OCI-LY1 (cell line): ENCODE results near the gene MLLT6.

Experiments used
- H2AFZ ChIP-seq: fragments of 200-600 bp; sonication (generic), shearing (Covaris generic); 2 replicates; pipeline ENCODE4 v1.6.0; 2014; ENCODE audit warnings: antibody characterized with exemption, mild to moderate bottlenecking, low read length
- H3F3A ChIP-seq: fragments of 200-600 bp; sonication (generic), shearing (Covaris generic); 2 replicates; pipeline ENCODE4 v1.6.0; 2014; ENCODE audit warnings: mild to moderate bottlenecking, antibody characterized with exemption, low read length, moderate library complexity; ENCODE audit not compliant: insufficient read depth
- H3K27ac ChIP-seq: fragments of 200-600 bp; sonication (generic); 2 replicates; pipeline ENCODE4 v1.5.1; 2014; ENCODE audit warnings: low read length, mixed run types, mild to moderate bottlenecking, low read depth; ENCODE audit not compliant: poor library complexity, severe bottlenecking
- H3K27me3 ChIP-seq: fragments of 200-600 bp; sonication (generic); 2 replicates; pipeline ENCODE4 v1.6.0; 2014; ENCODE audit warnings: antibody characterized with exemption, mild to moderate bottlenecking, low read length, moderate library complexity; ENCODE audit not compliant: insufficient read depth
- H3K36me3 ChIP-seq: fragments of 200-600 bp; sonication (generic); 2 replicates; pipeline ENCODE4 v1.6.1; 2014; ENCODE audit warnings: mild to moderate bottlenecking, antibody characterized with exemption, low read length, moderate library complexity, mixed read lengths; ENCODE audit not compliant: insufficient read depth
- H3K4me1 ChIP-seq: fragments of 200-600 bp; sonication (generic); 2 replicates; pipeline ENCODE4 v1.5.1; 2014; ENCODE audit warnings: mild to moderate bottlenecking, low read length, moderate library complexity; ENCODE audit not compliant: insufficient read depth, severe bottlenecking
- H3K4me2 ChIP-seq: fragments of 200-600 bp; sonication (generic), shearing (Covaris generic); 2 replicates; pipeline ENCODE4 v1.6.1; 2014; ENCODE audit warnings: low read length
- H3K4me3 ChIP-seq: fragments of 200-600 bp; sonication (generic); 2 replicates; pipeline ENCODE4 v1.5.1; 2014; ENCODE audit warnings: low read length, low read depth, mild to moderate bottlenecking, mixed read lengths; ENCODE audit not compliant: poor library complexity, severe bottlenecking
- H3K79me2 ChIP-seq: fragments of 200-600 bp; shearing (Covaris generic); 2 replicates; pipeline ENCODE4 v1.6.1; 2016; ENCODE audit warnings: mixed run types, low read length, mixed read lengths; ENCODE audit not compliant: insufficient read depth
- H3K9ac ChIP-seq: fragments of 200-600 bp; sonication (generic), shearing (Covaris generic); 2 replicates; pipeline ENCODE4 v1.6.1; 2014; ENCODE audit warnings: mild to moderate bottlenecking, low read length, mixed read lengths
- H3K9me2 ChIP-seq: fragments of 200-600 bp; sonication (generic), shearing (Covaris generic); 2 replicates; pipeline ENCODE4 v1.6.1; 2014; ENCODE audit warnings: low read depth, mild to moderate bottlenecking, low read length, mixed read lengths
- H3K9me3 ChIP-seq: fragments of 200-600 bp; shearing (Covaris generic); 2 replicates; pipeline ENCODE4 v1.6.1; 2014; ENCODE audit warnings: low read length, mixed read lengths
- H4K20me1 ChIP-seq: fragments of 200-600 bp; sonication (generic), shearing (Covaris generic); 2 replicates; pipeline ENCODE4 v1.6.0; 2016; ENCODE audit warnings: mild to moderate bottlenecking, low read length; ENCODE audit not compliant: insufficient read depth
- EZH2 ChIP-seq: fragments of 200-600 bp; sonication (generic), shearing (Covaris generic); IDR thresholded peaks from 2 replicates; pipeline ENCODE4 v1.8.0; 2017; ENCODE audit warnings: borderline replicate concordance, mixed run types, mild to moderate bottlenecking, antibody characterized with exemption, low read length, moderate library complexity, mixed read lengths
- TF ChIP-seq, protein P1 (sequence below): fragments of 200-600 bp; sonication (generic), shearing (Covaris generic); IDR thresholded peaks from 2 replicates; pipeline ENCODE4 v1.5.1; 2017; ENCODE audit warnings: mild to moderate bottlenecking, antibody characterized with exemption, low read length, moderate library complexity, mixed read lengths

The MLLT6 gene

DNA sequence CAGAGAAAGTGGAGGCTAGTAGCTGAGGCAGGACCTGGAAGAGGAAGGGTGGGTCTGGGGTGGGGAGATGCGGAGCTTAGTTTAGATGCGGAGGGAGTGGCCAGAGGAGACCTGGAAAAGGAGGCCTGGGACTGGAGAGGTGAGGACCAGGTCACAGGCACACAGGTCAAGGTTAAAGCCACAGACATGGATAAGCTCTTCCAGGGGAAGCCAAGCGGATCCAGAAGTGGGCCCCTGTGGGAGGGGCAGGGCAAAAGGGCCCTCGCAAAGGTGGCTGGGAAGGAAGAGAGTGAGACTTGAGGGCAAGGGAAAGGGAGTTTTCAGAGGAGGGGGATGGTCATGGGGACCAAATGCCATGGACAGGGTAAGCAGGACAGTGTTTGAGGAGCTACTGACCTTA lies 13.9 kb upstream of the MLLT6 start:
- H3K4me1 ChIP-seq: no peaks in the 10 kb centered on the region
- H4K20me1 ChIP-seq: 0 out of 2 replicates have a peak, but pooled peaks cover 2% of the 10 kb centered on the region
- H3K9me3 ChIP-seq: no peaks in the 10 kb centered on the region
- no peak overlapping the region for H3K4me3 ChIP-seq
- H3K4me2 ChIP-seq: no peak overlapping the region
- peaks cover 4% of the 10 kb centered on the region; the same call in 1 of the 2 replicates for H3K27me3 ChIP-seq
- TF ChIP-seq, protein P1, sequence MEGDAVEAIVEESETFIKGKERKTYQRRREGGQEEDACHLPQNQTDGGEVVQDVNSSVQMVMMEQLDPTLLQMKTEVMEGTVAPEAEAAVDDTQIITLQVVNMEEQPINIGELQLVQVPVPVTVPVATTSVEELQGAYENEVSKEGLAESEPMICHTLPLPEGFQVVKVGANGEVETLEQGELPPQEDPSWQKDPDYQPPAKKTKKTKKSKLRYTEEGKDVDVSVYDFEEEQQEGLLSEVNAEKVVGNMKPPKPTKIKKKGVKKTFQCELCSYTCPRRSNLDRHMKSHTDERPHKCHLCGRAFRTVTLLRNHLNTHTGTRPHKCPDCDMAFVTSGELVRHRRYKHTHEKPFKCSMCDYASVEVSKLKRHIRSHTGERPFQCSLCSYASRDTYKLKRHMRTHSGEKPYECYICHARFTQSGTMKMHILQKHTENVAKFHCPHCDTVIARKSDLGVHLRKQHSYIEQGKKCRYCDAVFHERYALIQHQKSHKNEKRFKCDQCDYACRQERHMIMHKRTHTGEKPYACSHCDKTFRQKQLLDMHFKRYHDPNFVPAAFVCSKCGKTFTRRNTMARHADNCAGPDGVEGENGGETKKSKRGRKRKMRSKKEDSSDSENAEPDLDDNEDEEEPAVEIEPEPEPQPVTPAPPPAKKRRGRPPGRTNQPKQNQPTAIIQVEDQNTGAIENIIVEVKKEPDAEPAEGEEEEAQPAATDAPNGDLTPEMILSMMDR: no peak
- TF ChIP-seq EZH2: no peak
- no peaks in the 10 kb centered on the region for H3K79me2 ChIP-seq
- no peaks in the 10 kb centered on the region for H3K9me2 ChIP-seq
- H3K9ac ChIP-seq: no peak overlapping the region
- no peaks in the 10 kb centered on the region for H3F3A ChIP-seq
- H2AFZ ChIP-seq: no peak overlapping the region
- H3K27ac ChIP-seq: no peak overlapping the region
- H3K36me3 ChIP-seq: no peaks in the 10 kb centered on the region

DNA sequence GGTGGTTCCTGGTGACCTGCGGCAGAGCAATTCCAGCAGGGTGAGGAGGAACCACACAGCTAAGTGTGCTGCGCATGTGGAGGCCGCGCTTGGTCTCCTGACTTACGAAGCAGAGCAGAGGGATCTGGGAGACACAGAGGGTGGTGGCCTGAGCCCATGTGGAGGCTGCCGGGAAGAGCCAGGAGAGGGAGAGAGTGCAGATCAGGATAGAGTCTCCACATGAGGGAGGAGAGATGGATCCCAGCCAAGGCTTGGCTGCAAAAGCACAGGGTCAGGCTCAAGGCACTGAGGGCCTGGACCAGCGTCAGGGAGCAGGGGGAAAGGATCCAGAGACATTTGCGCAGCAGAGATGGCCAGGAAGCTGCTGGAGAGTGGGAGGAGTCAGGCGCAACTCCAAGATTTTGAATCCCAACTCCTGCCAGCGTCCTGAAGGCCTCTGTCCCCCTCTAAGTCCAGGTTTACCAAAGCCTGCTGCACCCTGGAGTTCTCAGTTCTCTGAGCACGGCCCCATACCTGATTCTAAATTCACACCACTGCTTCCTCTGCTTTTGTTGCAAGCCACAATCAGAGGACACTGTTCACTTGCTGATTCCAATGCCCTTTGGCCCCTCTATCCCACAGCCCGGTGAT lies 11.3 kb upstream of the MLLT6 start:
- no peak overlapping the region for H3K27ac ChIP-seq
- H3K4me3 ChIP-seq: no peak overlapping the region
- H3F3A ChIP-seq: no peaks in the 10 kb centered on the region
- H3K4me1 ChIP-seq: no peaks in the 10 kb centered on the region
- H3K79me2 ChIP-seq: no peaks in the 10 kb centered on the region
- no peaks in the 10 kb centered on the region for H3K36me3 ChIP-seq
- H3K9me2 ChIP-seq: no peaks in the 10 kb centered on the region
- no peaks in the 10 kb centered on the region for H3K9me3 ChIP-seq
- 0 out of 2 replicates have a peak, but pooled peaks cover 2% of the 10 kb centered on the region for H4K20me1 ChIP-seq
- H3K4me2 ChIP-seq: no peak overlapping the region
- no peak overlapping the region for H2AFZ ChIP-seq
- no peaks in the 10 kb centered on the region for H3K27me3 ChIP-seq
- no peak for TF ChIP-seq EZH2
- TF ChIP-seq, protein P1: no peak
- H3K9ac ChIP-seq: no peak overlapping the region

DNA sequence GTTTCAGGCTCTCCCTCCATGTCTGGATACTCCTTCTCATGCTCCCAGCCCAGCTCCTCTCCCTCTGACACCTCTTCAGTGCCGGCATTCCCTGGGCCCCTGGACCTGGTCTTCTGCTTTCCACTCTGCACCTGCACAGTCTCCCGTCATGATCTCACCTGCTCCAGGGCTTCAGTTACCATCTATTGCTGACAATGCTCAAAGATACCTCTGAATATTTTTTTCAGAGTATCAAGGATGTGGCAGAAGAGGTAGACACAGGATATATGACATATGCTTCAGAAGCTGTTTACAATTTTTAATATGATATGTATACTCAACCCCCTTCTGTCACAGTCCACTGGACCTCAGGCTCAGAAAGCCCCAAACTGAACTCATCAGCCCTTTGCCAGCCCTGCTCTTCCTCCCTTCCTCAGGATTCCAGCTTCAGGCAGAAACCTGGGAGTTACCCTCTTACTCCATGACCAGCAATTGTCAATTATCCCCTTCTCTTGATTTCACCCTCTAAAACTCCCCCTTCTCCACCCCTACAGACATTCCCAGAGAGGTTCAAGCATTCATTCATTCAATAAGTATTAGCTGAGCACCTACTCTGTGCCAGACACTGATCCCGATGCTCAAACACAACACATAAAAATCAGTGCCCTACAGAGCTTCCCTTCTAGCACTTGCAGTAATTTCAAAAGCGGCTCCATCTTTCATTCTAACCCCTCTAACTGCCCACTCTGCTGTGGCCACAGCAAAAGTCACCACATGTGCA lies 7.8 kb upstream of the MLLT6 start:
- TF ChIP-seq, protein P1: no peak
- no peak for TF ChIP-seq EZH2
- H3K27me3 ChIP-seq: peaks cover 4% of the 10 kb centered on the region; the same call in 1 of the 2 replicates

More for the DNA sequence above, 7.8 kb upstream of the MLLT6 start:
- H3K4me1 ChIP-seq: peaks cover 10% of the 10 kb centered on the region
- no peak overlapping the region for H3K4me3 ChIP-seq
- H3K9me2 ChIP-seq: no peaks in the 10 kb centered on the region
- no peak overlapping the region for H3K9ac ChIP-seq
- H3K27ac ChIP-seq: no peak overlapping the region
- no peaks in the 10 kb centered on the region for H4K20me1 ChIP-seq
- no peaks in the 10 kb centered on the region for H3K9me3 ChIP-seq
- H3K36me3 ChIP-seq: no peaks in the 10 kb centered on the region; the same call in 1 of the 2 replicates
- H3K4me2 ChIP-seq: no peak overlapping the region
- no peak overlapping the region for H2AFZ ChIP-seq
- peaks cover 7% of the 10 kb centered on the region; the same call in 1 of the 2 replicates for H3F3A ChIP-seq
- H3K79me2 ChIP-seq: no peaks in the 10 kb centered on the region
